Inferior parietal cortex (tissue), 1 donor: ENCODE measurements around the gene NUBPL.
A peak's percentile ranks its signal among the peaks of the same experiment; 100 is the strongest.
"Not testable (repeated sequence)": the region's sequence is repeated elsewhere in the genome, so short reads cannot be mapped to it uniquely, and the experiment has no call there.

Source experiments
- DNase-seq: peaks from one replicate; pipeline ENCODE4 v3.0.0-alpha.2; 2016; ENCODE audit errors: extremely low spot score

The NUBPL gene

GRCh38 chr14:31677630-31678029, 116.4 kb downstream of the NUBPL start:
- no peak for DNase-seq

GRCh38 chr14:31678421-31679249, 117.4 kb downstream of the NUBPL start:
- no peak for DNase-seq

DNA sequence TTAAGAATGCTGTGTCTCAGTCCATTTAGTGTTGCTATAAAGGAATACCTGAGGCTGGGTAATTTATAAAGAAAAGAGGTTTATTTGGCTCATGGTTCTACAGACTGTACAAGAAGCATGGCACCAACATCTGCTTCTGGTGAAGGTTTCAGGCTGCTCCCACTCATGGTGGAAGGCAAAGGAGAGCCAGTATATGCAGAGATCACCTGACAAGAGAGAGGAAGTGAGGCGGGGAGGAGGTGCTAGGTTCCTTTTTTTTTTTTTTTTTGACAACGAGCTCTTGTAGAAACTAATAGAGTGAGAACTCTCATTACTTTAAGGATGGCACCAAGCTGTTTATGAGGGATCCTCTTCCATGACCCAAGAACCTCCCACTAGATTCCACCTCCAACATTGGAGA, 121.6 kb downstream of the NUBPL start:
- no peak for DNase-seq

DNA sequence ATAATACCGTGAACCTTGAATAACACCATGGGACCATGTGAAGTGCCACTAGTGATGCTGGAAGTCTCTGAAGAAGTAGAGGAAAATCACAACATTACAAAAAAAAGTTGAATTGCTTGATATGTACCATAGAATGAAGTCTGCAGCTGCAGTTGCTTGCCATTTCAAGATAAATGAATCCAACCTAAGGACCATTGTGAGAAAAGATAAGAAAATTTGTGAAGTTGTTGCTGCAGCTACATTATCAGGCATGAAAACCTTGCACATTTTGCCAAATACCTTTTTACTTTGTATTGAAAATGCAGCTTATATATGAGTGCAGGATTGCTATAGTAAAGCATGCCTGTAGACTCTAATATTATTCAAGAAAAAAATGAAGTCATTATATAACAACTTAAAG, 126.5 kb downstream of the NUBPL start:
- DNase-seq, result no peak

GRCh38 chr14:31690056-31690455, 128.9 kb downstream of the NUBPL start:
- no peak for DNase-seq

DNA sequence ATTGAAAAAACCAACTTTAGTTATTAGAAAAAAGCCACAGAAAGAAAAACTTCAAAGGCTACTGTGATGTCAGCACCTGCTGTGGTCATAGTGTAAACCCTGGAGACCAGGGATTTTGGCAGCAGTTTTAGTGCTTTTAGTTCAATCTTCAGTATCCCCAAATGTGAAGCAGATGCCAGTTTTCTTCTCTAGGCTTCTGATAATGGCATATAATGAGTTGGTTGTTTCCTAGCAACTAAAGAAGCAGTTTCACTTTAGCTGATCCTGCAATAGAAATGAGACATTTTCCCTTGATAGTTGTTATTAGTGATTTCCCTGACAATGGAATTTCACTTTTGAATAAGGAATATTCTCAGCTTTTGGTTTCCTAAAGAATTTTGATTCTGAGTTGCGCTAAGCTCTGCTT, 131.2 kb downstream of the NUBPL start:
- DNase-seq, result peak; percentile 16

DNA sequence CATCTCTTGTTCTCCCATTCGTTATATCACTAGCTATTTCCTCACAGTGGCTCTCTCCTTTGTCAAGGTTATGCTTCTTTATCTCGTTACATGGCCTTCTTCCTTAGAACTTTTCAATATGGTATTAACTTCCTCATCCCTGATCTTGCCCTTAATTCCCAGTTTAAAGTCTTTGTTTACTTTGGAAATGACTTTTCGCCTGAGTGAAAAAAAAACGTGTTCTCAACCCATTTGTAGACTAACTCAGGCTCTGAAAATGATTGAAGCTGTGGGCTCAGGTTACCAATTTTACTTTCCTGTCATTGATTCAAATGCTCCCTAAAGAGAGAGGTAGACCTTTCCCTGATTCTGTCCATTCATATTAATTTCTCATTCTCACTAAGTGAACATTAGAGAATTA, 135.2 kb downstream of the NUBPL start:
- DNase-seq, result no peak

GRCh38 chr14:31699809-31700208, 138.6 kb downstream of the NUBPL start:
- DNase-seq, result no peak

DNA sequence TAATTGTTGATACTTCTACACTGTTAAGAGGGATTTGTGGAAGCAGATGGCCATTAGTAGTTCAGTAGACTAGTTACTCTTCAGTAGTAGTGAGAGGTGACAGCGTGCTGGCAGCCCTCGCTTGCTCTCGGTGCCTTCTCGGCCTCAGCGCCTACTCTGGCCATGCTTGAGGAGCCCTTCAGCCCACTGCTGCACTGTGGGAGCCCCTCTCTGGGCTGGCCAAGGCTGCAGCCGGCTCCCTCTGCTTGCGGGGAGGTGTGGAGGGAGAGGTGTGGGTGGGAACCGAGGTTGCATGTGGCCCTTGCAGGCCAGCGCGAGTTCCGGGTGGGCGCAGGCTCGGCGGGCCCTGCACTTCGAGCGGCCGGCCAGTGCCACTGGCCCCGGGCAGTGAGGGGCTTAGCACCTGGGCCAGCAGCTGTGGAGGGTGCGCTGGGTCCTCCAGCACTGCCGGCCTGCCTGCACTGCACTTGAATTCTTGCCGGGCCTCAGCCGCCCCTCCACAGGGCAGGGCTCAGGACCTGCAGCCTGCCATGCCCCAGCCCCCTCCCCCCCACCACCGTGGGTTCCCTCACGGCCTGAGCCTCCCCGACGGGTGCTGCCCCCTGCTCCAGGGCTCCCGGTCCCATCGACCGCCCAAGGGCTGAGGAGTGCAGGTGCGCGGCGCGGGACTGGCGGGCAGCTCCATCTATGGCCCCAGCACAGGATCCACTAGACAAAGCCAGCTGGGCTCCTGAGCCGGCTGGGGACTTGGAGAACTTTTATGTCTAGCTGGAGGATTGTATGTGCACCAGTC, 139.3 kb downstream of the NUBPL start:
- no peak for DNase-seq

DNA sequence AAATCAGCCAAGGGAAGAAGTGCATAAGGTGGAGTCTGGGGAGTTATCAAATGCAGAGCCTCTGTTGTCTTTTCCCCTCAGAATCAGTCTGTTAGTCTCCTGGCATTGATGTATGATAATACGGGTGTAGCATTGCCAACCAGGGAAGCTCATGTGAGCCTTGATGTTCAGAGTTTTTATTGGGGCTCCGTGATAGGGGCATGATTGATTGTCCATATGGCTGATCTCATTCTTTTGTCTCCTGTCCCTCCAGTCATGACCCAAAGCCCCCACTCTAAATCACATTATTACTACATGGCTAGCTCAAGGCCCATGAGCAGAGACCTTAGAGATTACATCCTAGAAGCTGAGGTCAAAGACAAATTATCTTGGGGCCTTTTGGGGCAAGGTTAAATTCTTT, 140.9 kb downstream of the NUBPL start:
- DNase-seq, result no peak

DNA sequence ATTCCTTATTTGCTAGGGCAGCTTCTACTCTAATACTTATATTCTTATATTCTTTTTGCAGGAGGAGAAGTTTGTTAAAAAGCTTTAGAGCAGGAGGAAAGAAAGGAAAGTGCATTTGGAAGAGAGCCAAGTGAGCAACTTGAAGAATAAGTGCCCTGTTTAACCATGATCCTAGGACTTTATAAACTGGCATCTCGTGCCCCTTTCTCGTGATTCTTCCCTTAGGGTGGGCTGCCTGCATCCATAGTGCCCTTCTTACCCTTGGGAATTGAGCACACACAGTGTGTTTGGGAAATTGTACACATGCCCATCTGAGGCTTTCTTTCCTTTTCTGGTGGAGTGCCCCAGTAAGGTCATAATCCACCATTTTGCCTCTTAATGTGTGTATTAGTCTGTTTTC, 141.9 kb downstream of the NUBPL start:
- DNase-seq, result no peak

DNA sequence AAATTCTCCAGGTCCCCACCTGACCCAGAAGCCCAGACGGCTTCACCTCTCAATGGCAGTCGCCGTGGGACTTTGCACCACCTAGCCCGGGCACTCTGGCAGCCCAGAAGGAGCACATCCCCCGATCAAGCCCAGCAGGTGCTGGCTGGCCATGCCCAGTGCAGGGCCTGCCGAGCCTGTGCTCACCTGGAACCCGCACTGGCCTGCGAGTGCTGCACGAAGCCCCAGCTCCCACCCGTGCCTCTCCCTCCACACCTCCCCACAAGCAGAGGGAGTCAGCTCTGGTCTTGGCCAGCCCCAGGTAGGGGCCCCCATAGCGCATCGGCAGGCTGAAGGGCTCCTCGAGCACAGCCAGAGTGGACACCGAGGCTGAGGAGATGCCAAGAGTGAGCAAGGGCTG, 144.5 kb downstream of the NUBPL start:
- DNase-seq, result no peak

DNA sequence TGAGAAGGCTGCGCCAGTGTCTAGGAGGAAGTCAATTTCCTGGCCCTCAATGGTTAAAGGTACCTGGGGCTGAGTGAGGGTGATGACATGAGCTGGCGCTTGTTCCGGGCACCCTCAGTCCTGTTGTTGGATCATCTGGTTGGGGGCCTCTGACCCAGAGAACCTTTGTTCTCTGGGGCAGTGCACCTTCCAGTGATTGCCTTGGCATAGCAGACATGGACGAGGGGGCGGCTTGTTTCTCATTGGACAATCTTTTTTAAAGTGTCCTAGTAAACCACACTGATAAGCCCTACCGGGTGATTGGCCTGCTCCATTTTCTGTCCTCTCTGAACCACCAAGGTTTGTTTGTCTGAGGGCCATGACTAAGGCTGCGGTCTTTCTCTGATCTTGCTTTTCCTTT, 147.5 kb downstream of the NUBPL start:
- not testable (repeated sequence) for DNase-seq

DNA sequence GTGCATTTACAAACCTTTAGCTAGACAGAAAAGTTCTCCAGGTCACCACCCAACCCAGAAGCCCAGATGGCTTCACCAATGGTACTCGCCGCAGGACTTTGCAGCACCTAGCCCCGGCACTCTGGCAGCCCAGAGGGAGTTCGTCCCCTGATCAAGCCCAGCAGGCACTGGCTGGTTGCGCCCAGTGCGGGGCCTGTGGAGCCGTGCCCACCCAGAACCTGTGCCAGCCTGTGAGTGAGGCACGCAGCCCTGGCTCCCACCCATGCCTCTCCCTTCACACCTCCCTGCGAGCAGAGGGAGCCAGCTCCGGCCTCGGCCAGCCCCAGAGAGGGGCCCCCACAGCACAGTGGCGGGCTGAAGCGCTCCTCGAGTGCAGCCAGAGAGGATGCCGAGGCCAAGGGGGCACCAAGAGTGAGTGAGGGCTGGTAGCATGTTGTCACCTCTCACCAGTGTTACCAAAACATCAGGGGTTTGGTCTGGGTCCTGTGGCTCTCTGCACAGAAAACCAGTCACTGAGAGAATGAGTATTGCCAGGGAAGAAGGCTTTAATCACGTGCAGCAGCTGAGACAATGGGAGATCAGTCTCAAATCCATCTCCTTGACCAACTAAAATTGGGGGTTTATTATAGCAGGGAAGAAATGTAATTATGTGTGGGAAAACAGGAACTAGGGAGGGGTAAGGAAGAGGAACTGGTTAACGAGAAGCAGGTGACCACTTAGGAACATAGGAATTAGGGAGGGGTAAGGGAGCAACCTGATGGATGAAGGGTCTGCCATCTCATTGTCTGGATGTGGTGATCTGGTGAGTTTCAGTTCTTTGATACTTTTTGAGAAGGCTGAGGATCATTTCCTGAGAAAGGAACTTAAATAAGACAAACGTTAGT, 151.3 kb downstream of the NUBPL start:
- no peak for DNase-seq

DNA sequence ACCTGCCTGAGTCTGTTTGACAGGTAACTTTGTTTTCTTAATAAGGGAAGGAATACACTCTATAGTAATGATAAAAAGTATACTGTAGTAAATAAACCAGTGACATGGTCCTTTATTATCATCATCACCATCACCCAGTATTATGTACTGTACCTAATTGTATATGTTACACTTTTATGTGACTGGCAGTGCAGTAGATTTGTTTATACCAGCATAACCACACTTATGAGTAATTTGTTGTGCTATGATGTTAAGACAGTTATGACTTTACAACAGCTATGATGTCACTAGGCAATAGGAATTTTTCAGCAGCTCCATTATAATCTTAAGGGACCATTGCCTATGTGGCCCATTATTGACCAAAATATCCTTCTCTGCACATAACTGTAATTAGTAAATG, 155.0 kb downstream of the NUBPL start:
- DNase-seq, result no peak

DNA sequence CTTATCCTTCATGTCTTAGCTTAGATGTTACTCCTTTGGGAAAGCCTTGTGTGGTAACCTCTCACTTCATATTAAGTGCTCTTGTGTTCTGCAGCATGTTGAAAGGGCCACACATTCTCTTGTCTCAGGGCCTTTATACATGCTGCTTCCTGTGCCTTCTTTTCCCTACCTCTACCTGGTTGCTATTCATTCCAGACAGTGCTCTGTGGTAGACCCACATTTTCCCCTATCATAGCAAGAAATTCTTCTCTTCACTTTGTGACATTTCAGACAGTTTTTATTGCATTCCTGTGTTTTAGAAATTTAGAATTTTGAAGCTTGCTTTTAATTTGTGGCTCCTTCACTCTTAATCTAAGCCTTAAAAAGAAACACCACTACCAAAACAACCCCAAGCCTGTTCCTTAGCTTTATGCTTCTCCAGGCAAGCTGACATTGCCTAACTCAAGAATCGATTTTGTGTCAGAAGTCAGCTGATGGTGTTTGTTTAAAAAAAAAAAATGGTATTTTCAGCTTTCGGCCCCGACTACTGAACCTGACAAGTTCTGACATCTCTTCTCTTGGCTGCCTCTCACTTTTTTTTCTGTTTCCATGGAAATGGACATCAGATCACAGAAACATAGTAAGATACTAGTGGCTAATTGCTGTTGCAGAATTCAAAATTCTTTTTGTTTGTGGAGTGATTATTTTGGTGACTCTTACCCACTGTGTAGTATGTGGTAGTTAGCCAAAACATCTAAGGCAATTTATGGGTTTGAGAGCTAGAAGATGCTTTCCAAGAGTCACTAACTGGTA, 156.3 kb downstream of the NUBPL start:
- DNase-seq, result peak; percentile 37

GRCh38 chr14:31718585-31718984, 157.4 kb downstream of the NUBPL start:
- no peak for DNase-seq

DNA sequence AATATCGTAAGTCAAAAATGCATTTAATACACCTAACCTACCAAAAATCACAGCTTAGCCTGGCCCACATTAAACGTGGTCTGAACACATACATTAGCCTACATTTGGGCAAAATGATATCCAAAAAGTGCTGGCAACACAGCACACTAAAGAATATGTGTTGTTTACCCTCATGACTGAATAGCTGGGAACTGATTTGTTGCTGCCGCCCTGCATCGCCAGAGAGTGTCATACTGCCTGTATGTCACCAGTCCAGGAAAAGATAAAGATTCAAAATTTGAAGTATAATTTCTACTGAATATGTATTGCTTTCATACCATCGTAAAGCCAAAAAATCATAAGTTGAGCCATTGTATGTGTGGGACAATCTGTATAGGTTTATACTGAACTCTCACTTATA, 157.8 kb downstream of the NUBPL start:
- no peak for DNase-seq

DNA sequence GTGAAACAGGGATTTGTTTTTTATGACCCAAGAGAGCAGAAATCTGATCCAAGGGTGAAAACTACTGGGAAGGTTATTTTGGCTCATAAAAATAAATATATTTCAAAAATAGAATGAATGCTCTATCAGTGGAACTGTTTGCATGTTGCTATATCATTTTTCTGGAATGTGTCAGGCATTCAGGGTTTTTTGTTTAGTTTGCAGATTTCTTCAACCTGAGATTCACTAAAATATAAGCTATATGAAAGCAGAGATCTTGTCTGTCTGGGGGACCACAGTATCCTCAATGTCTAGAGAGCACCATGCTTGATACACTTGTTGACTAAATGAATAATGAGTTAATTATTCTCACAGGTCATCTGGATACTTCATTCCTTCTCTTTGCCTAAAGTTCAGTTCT, 165.1 kb downstream of the NUBPL start:
- DNase-seq, result no peak

GRCh38 chr14:31727797-31728196, 166.6 kb downstream of the NUBPL start:
- DNase-seq, result no peak

DNA sequence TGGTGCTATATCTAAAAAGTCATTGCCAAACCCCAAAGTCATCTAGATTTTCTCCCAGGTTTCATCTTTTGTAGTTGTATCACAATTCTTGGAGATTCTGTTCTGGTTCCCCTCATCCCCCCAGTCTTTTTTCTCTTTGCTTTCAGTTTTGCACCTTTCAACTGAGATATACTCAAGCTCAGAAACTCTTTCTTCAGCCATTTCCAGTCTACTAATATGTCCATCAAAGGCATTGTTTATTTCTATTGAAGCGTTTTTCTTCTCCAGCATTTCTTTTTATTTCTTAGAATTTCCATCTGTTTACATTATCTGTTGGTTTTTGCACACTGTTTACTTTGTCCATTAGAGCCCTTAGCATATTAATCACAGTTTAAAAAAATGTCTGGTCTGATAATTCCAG, 179.5 kb downstream of the NUBPL start:
- DNase-seq, result no peak
